Activated T-helper 17 cell treated with anti-CD3 and anti-CD28 coated beads, Interleukin-2, amount 50 U/mL, for 72 hours (primary cell): Measurements from ENCODE around the gene LAMTOR4. TPM values are rescaled to one million over a fixed set of nuclear protein-coding genes. Genes with fewer than 3 reads are reported as not detected.

Source experiments
- ATAC-seq: fragments of 150-1000 bp; cut with Tn5 transposase; replicated peaks from 2 replicates; pipeline ENCODE4 v1.10.0; 2021; ENCODE audit warnings: mild to moderate bottlenecking, moderate library complexity
- H3K27ac Mint-ChIP-seq: one replicate; pipeline ENCODE4 v1.8.0; 2022; ENCODE audit warnings: mixed read lengths
- H3K27me3 Mint-ChIP-seq: one replicate; pipeline ENCODE4 v1.8.0; 2022; ENCODE audit warnings: mixed read lengths
- H3K36me3 Mint-ChIP-seq: one replicate; pipeline ENCODE4 v1.8.0; 2022; ENCODE audit warnings: low read depth, mild to moderate bottlenecking, mixed read lengths
- H3K4me1 Mint-ChIP-seq: one replicate; pipeline ENCODE4 v1.8.0; 2022; ENCODE audit warnings: mixed read lengths
- H3K4me3 Mint-ChIP-seq: one replicate; pipeline ENCODE4 v1.8.0; 2022; ENCODE audit warnings: mild to moderate bottlenecking, mixed read lengths
- H3K9me3 Mint-ChIP-seq: one replicate; pipeline ENCODE4 v1.8.0; 2022; ENCODE audit warnings: mixed read lengths
- total RNA-seq, 2 donors: library from RNA; stranded (reverse); gene quantifications; one replicate each; pipeline ENCODE4 v1.2.3, GENCODE V29; 2022

LAMTOR4 gene
- total RNA-seq, 2 donors from 2014 or later = 129 to 132 TPM

GRCh38 chr7:100155553-100156317 is 7.0 kb downstream of the LAMTOR4 start:
- peak overlapping the region; percentile 86 for H3K27ac Mint-ChIP-seq
- H3K4me3 Mint-ChIP-seq = no peak overlapping the region
- H3K9me3 Mint-ChIP-seq = no peaks in the 10 kb centered on the region
- no peaks in the 10 kb centered on the region for H3K27me3 Mint-ChIP-seq
- ATAC-seq = no peak
- peaks cover 14% of the 10 kb centered on the region for H3K4me1 Mint-ChIP-seq
- peaks cover 66% of the 10 kb centered on the region for H3K36me3 Mint-ChIP-seq

GRCh38 chr7:100156331-100157068 is 7.8 kb downstream of the LAMTOR4 start:
- H3K4me3 Mint-ChIP-seq = peak overlapping the region; percentile 82
- no peak for ATAC-seq

GRCh38 chr7:100157069-100157333 is 8.3 kb downstream of the LAMTOR4 start:
- peaks cover 55% of the 10 kb centered on the region for H3K36me3 Mint-ChIP-seq
- ATAC-seq = no peak

More at GRCh38 chr7:100156331-100157068, 7.8 kb downstream of the LAMTOR4 start:
- Mint-ChIP-seq H3K36me3 (peaks cover 60% of the 10 kb centered on the region), H3K27ac (peak overlapping the region; percentile 86), H3K27me3 (no peaks in the 10 kb centered on the region), H3K4me1 (peaks cover 14% of the 10 kb centered on the region), H3K9me3 (no peaks in the 10 kb centered on the region)

GRCh38 chr7:100157334-100158228 is 8.9 kb downstream of the LAMTOR4 start:
- H3K4me1 Mint-ChIP-seq = peaks cover 10% of the 10 kb centered on the region
- H3K27me3 Mint-ChIP-seq = no peaks in the 10 kb centered on the region
- no peak for ATAC-seq
- peak overlapping the region; percentile 86 for H3K27ac Mint-ChIP-seq
- no peaks in the 10 kb centered on the region for H3K9me3 Mint-ChIP-seq
- H3K36me3 Mint-ChIP-seq = peaks cover 49% of the 10 kb centered on the region
- H3K4me3 Mint-ChIP-seq = peak overlapping the region; percentile 82

More at GRCh38 chr7:100157069-100157333, 8.3 kb downstream of the LAMTOR4 start:
- peaks cover 14% of the 10 kb centered on the region for H3K4me1 Mint-ChIP-seq
- peak overlapping the region; percentile 86 for H3K27ac Mint-ChIP-seq
- H3K4me3 Mint-ChIP-seq = peak overlapping the region; percentile 82
- no peaks in the 10 kb centered on the region for H3K27me3 Mint-ChIP-seq
- no peaks in the 10 kb centered on the region for H3K9me3 Mint-ChIP-seq

- no peaks in the 10 kb centered on the region for H3K27me3 Mint-ChIP-seq
- H3K4me1 Mint-ChIP-seq = peaks cover 14% of the 10 kb centered on the region
- H3K27ac Mint-ChIP-seq = peak within 1 kb of the TSS; percentile 86
- no peaks in the 10 kb centered on the region for H3K9me3 Mint-ChIP-seq
- ATAC-seq = peak; percentile 93
- peak within 1 kb of the TSS; percentile 82 for H3K4me3 Mint-ChIP-seq
- peaks cover 40% of the 10 kb centered on the region for H3K36me3 Mint-ChIP-seq
These were observed 9.7 kb downstream of the LAMTOR4 start, which contains the start of gene TRAPPC14 for GRCh38 chr7:100158229-100159098. TRAPPC14 (minus strand) TSS chr7:100158723; CDS start chr7:100158499, 224 bp downstream.

GRCh38 chr7:100159099-100159623 is 10.4 kb downstream of the LAMTOR4 start:
- Mint-ChIP-seq H3K9me3 (no peaks in the 10 kb centered on the region), H3K36me3 (peaks cover 34% of the 10 kb centered on the region), H3K27me3 (no peaks in the 10 kb centered on the region), H3K4me1 (peaks cover 16% of the 10 kb centered on the region), H3K4me3 (peak overlapping the region; percentile 82), H3K27ac (peak overlapping the region; percentile 73)
- no peak for ATAC-seq

- Mint-ChIP-seq H3K27me3 (no peaks in the 10 kb centered on the region), H3K9me3 (no peaks in the 10 kb centered on the region), H3K4me3 (peak overlapping the region; percentile 82), H3K4me1 (peaks cover 16% of the 10 kb centered on the region), H3K36me3 (peaks cover 26% of the 10 kb centered on the region), H3K27ac (no peak overlapping the region)
- ATAC-seq = no peak
These were observed 11.3 kb downstream of the LAMTOR4 start for GRCh38 chr7:100160067-100160466.

GRCh38 chr7:100163006-100163531 is 14.4 kb downstream of the LAMTOR4 start:
- no peaks in the 10 kb centered on the region for H3K27me3 Mint-ChIP-seq
- ATAC-seq = peak; percentile 27
- H3K4me3 Mint-ChIP-seq = peak overlapping the region; percentile 63
- peaks cover 31% of the 10 kb centered on the region for H3K4me1 Mint-ChIP-seq
- H3K27ac Mint-ChIP-seq = peak overlapping the region; percentile 63
- H3K36me3 Mint-ChIP-seq = no peaks in the 10 kb centered on the region
- no peaks in the 10 kb centered on the region for H3K9me3 Mint-ChIP-seq

- Mint-ChIP-seq H3K4me1 (peaks cover 39% of the 10 kb centered on the region), H3K4me3 (peak overlapping the region; percentile 63), H3K27ac (peak overlapping the region; percentile 63), H3K9me3 (no peaks in the 10 kb centered on the region), H3K27me3 (no peaks in the 10 kb centered on the region), H3K36me3 (no peaks in the 10 kb centered on the region)
- ATAC-seq = no peak
These were observed 15.2 kb downstream of the LAMTOR4 start for GRCh38 chr7:100163871-100164270.

GRCh38 chr7:100166317-100166940 is 17.7 kb downstream of the LAMTOR4 start:
- H3K4me3 Mint-ChIP-seq = peak overlapping the region; percentile 92
- H3K9me3 Mint-ChIP-seq = no peaks in the 10 kb centered on the region
- H3K4me1 Mint-ChIP-seq = peaks cover 46% of the 10 kb centered on the region
- peak; percentile 62 for ATAC-seq
- peak overlapping the region; percentile 82 for H3K27ac Mint-ChIP-seq
- peaks cover 5% of the 10 kb centered on the region for H3K27me3 Mint-ChIP-seq
- H3K36me3 Mint-ChIP-seq = no peaks in the 10 kb centered on the region

- Mint-ChIP-seq H3K27ac (peak overlapping the region; percentile 82), H3K36me3 (no peaks in the 10 kb centered on the region), H3K4me3 (peak overlapping the region; percentile 92), H3K4me1 (peaks cover 51% of the 10 kb centered on the region), H3K9me3 (no peaks in the 10 kb centered on the region), H3K27me3 (peaks cover 5% of the 10 kb centered on the region)
- no peak for ATAC-seq
These were observed 18.5 kb downstream of the LAMTOR4 start for GRCh38 chr7:100166970-100167911.

- Mint-ChIP-seq H3K4me1 (peaks cover 50% of the 10 kb centered on the region), H3K9me3 (no peaks in the 10 kb centered on the region), H3K36me3 (no peaks in the 10 kb centered on the region), H3K4me3 (peak overlapping the region; percentile 92), H3K27me3 (peaks cover 5% of the 10 kb centered on the region), H3K27ac (peak overlapping the region; percentile 82)
- peak; percentile 10 for ATAC-seq
These were observed 19.2 kb downstream of the LAMTOR4 start for GRCh38 chr7:100167912-100168323.
